Astrocyte (in vitro differentiated cells and primary cell): Measurements from ENCODE around the gene SPATA31E1. TPM values are rescaled to one million over a fixed set of nuclear protein-coding genes. Genes with fewer than 3 reads are reported as not detected.
"Not testable (repeated sequence)": the region's sequence is repeated elsewhere in the genome, so short reads cannot be mapped to it uniquely, and the experiment has no call there.

ENCODE experiments used
- DNase-seq: peaks from one replicate; pipeline ENCODE4 v3.0.0-alpha.2; 2010; ENCODE audit warnings: low read depth
- FAIRE-seq: peaks from 2 replicates; lab custom pipeline; 2011; peaks lifted over from hg19 to GRCh38; lab: Jason Lieb, UNC
- H2AFZ ChIP-seq: 2 replicates; pipeline ENCODE4 v1.6.0; 2012; ENCODE audit warnings: low read depth, low read length, inconsistent platforms
- H3K27ac ChIP-seq: 2 replicates; pipeline ENCODE4 v1.5.1; 2011; ENCODE audit warnings: low read depth, low read length, inconsistent platforms
- H3K27me3 ChIP-seq: 2 replicates; pipeline ENCODE4 v1.6.0; 2011; ENCODE audit warnings: low read length, inconsistent platforms; ENCODE audit not compliant: insufficient read depth
- H3K36me3 ChIP-seq: 2 replicates; pipeline ENCODE4 v1.5.1; 2011; ENCODE audit warnings: low read length, inconsistent platforms; ENCODE audit not compliant: insufficient read depth
- H3K4me1 ChIP-seq: 2 replicates; pipeline ENCODE4 v1.5.1; 2011; ENCODE audit warnings: low read length, inconsistent platforms; ENCODE audit not compliant: insufficient read depth
- H3K4me2 ChIP-seq: 2 replicates; pipeline ENCODE4 v1.6.0; 2012; ENCODE audit warnings: low read length, inconsistent platforms
- H3K4me3 ChIP-seq: 2 replicates; pipeline ENCODE4 v1.5.1; 2011; ENCODE audit warnings: low read depth, mild to moderate bottlenecking, low read length, inconsistent platforms; ENCODE audit not compliant: insufficient read depth
- H3K79me2 ChIP-seq: 2 replicates; pipeline ENCODE4 v1.6.0; 2012; ENCODE audit warnings: mild to moderate bottlenecking, low read length, inconsistent platforms; ENCODE audit not compliant: insufficient read depth
- H3K9ac ChIP-seq: 2 replicates; pipeline ENCODE4 v1.6.0; 2012; ENCODE audit warnings: mild to moderate bottlenecking, low read length, inconsistent platforms
- H3K9me3 ChIP-seq: 2 replicates; pipeline ENCODE4 v1.5.1; 2012; ENCODE audit warnings: low read depth, mild to moderate bottlenecking, low read length, inconsistent platforms; ENCODE audit not compliant: insufficient read depth
- H4K20me1 ChIP-seq: 2 replicates; pipeline ENCODE4 v1.6.0; 2012; ENCODE audit warnings: low read length, inconsistent platforms; ENCODE audit not compliant: insufficient read depth
- H3K27ac Mint-ChIP-seq: one replicate; pipeline ENCODE4 v1.8.0; 2021; ENCODE audit warnings: mild to moderate bottlenecking, mixed read lengths; ENCODE audit not compliant: unreplicated experiment
- H3K27me3 Mint-ChIP-seq: one replicate; pipeline ENCODE4 v1.8.0; 2021; ENCODE audit warnings: low read depth, mixed read lengths; ENCODE audit not compliant: unreplicated experiment
- H3K36me3 Mint-ChIP-seq: one replicate; pipeline ENCODE4 v1.8.0; 2021; ENCODE audit warnings: low read depth, mixed read lengths; ENCODE audit not compliant: unreplicated experiment
- H3K4me1 Mint-ChIP-seq: one replicate; pipeline ENCODE4 v1.8.0; 2021; ENCODE audit warnings: low read depth, mixed read lengths; ENCODE audit not compliant: unreplicated experiment
- H3K4me3 Mint-ChIP-seq: one replicate; pipeline ENCODE4 v1.8.0; 2021; ENCODE audit warnings: mild to moderate bottlenecking, moderate library complexity, mixed read lengths; ENCODE audit not compliant: unreplicated experiment
- H3K9me3 Mint-ChIP-seq: one replicate; pipeline ENCODE4 v1.8.0; 2021; ENCODE audit warnings: mild to moderate bottlenecking, mixed read lengths; ENCODE audit not compliant: unreplicated experiment
- CTCF ChIP-seq: IDR thresholded peaks from 2 replicates; pipeline ENCODE4 v1.5.1; 2011; ENCODE audit warnings: low read depth, mild to moderate bottlenecking, inconsistent platforms, low read length, moderate library complexity; ENCODE audit not compliant: insufficient read depth
- EZH2 ChIP-seq: IDR thresholded peaks from 2 replicates; pipeline ENCODE4 v1.6.1; 2012; ENCODE audit warnings: mild to moderate bottlenecking, low read length, inconsistent platforms; ENCODE audit not compliant: insufficient read depth
- total RNA-seq: library from RNA; stranded (reverse); gene quantifications from 2 replicates; pipeline ENCODE4 v1.2.1, GENCODE V29; 2021

The SPATA31E1 gene
- total RNA-seq, 1 donor from 2014 or later: not detected

- TF ChIP-seq CTCF (no peak), EZH2 (no peak)
- Histone ChIP-seq H3K36me3 (no peaks in the 10 kb centered on the region), H3K27ac (no peak overlapping the region), H3K27me3 (no peaks in the 10 kb centered on the region), H3K9me3 (no peaks in the 10 kb centered on the region), H3K4me1 (no peaks in the 10 kb centered on the region), H3K4me2 (no peak overlapping the region), H3K79me2 (no peaks in the 10 kb centered on the region), H2AFZ (no peak overlapping the region), H3K4me3 (no peak overlapping the region), H4K20me1 (no peaks in the 10 kb centered on the region), H3K9ac (no peak overlapping the region)
- no peaks in the 10 kb centered on the region for H3K27me3 Mint-ChIP-seq
- FAIRE-seq (no peak), DNase-seq (no peak)
- no peaks in the 10 kb centered on the region for H3K36me3 Mint-ChIP-seq
- H3K4me3 Mint-ChIP-seq: no peak overlapping the region
- H3K27ac Mint-ChIP-seq: no peak overlapping the region
- H3K4me1 Mint-ChIP-seq: peaks cover 9% of the 10 kb centered on the region
- peaks cover 5% of the 10 kb centered on the region for H3K9me3 Mint-ChIP-seq
Measured at GRCh38 chr9:87896891-87897290, 14.2 kb downstream of the SPATA31E1 start.

GRCh38 chr9:87898151-87898550 lies 15.5 kb downstream of the SPATA31E1 start:
- Mint-ChIP-seq H3K27me3 (no peaks in the 10 kb centered on the region), H3K9me3 (peaks cover 12% of the 10 kb centered on the region), H3K4me1 (peaks cover 9% of the 10 kb centered on the region), H3K27ac (no peak overlapping the region), H3K4me3 (no peak overlapping the region), H3K36me3 (no peaks in the 10 kb centered on the region)
- TF ChIP-seq EZH2: no peak
- TF ChIP-seq CTCF: no peak
- H3K4me1 ChIP-seq: no peaks in the 10 kb centered on the region
- no peaks in the 10 kb centered on the region for H3K79me2 ChIP-seq
- H3K27ac ChIP-seq: no peak overlapping the region
- no peaks in the 10 kb centered on the region for H3K36me3 ChIP-seq
- no peaks in the 10 kb centered on the region for H3K9me3 ChIP-seq
- H4K20me1 ChIP-seq: no peaks in the 10 kb centered on the region
- H3K4me3 ChIP-seq: no peak overlapping the region
- no peak overlapping the region for H3K4me2 ChIP-seq
- FAIRE-seq (no peak), DNase-seq (peak; percentile 59)
- no peak overlapping the region for H3K9ac ChIP-seq
- H3K27me3 ChIP-seq: no peaks in the 10 kb centered on the region
- H2AFZ ChIP-seq: no peak overlapping the region

- H3K4me3 Mint-ChIP-seq, H3K9me3 ChIP-seq, DNase-seq, H3K27me3 Mint-ChIP-seq, H3K79me2 ChIP-seq, H3K4me1 ChIP-seq, FAIRE-seq, H3K4me2 ChIP-seq, H3K27ac Mint-ChIP-seq, H3K36me3 Mint-ChIP-seq, H3K4me3 ChIP-seq, H3K36me3 ChIP-seq, H2AFZ ChIP-seq, H3K4me1 Mint-ChIP-seq, H3K27ac ChIP-seq, H4K20me1 ChIP-seq, H3K9ac ChIP-seq, H3K27me3 ChIP-seq: not testable (repeated sequence)
- H3K9me3 Mint-ChIP-seq: peaks cover 29% of the 10 kb centered on the region
Measured at GRCh38 chr9:87902371-87902770, 19.7 kb downstream of the SPATA31E1 start.
